ENCODE data around the gene RNF149. TPM values are rescaled to one million over a fixed set of nuclear protein-coding genes. Genes with fewer than 3 reads are reported as not detected.

RNF149 gene
- total and polyA plus RNA-seq, 9 donors: 20.3 to 62.5 (median 45.3) TPM

DNA sequence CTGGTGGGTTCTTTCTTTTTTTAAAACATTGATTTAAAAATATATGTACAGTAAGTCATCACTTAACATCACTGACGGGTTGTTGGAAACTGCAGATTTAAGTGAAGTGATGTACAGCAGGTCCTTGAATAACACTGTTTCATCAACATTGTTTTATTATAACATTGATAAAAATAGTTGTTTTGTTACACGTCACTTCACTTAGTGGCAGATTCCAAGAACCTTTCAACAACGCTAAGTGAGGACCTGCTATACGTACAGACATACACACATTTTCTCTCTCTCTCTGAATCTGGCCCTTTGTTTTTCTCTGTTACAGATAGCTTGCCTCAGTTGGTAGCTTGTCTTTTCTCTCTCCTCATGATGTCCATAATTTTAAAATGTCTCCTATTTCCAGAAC lies 46.4 kb downstream of the RNF149 start:
- Histone ChIP-seq H3K27me3 (no peaks in the 10 kb centered on the region), H3K9me3 (no peaks in the 10 kb centered on the region), H3K4me1 (ENCODE audit: insufficient read depth) (no peaks in the 10 kb centered on the region), H3K36me3 (no peaks in the 10 kb centered on the region), H3K4me3 (no peak overlapping the region), H3K27ac (no peak overlapping the region)
- intact Hi-C loops (cut with DNase I): no loop called here
- TF ChIP-seq, protein P1, sequence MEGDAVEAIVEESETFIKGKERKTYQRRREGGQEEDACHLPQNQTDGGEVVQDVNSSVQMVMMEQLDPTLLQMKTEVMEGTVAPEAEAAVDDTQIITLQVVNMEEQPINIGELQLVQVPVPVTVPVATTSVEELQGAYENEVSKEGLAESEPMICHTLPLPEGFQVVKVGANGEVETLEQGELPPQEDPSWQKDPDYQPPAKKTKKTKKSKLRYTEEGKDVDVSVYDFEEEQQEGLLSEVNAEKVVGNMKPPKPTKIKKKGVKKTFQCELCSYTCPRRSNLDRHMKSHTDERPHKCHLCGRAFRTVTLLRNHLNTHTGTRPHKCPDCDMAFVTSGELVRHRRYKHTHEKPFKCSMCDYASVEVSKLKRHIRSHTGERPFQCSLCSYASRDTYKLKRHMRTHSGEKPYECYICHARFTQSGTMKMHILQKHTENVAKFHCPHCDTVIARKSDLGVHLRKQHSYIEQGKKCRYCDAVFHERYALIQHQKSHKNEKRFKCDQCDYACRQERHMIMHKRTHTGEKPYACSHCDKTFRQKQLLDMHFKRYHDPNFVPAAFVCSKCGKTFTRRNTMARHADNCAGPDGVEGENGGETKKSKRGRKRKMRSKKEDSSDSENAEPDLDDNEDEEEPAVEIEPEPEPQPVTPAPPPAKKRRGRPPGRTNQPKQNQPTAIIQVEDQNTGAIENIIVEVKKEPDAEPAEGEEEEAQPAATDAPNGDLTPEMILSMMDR (IDR thresholded peaks at IDR 0.05): no peak
- TF ChIP-seq EP300 (IDR thresholded peaks at IDR 0.05) (no peak), POLR2A (IDR thresholded peaks at IDR 0.05) (no peak)
- no peak for DNase-seq
- WGBS, 3 donors: 89 to 94% (median 92%) methylated on average over 4 of the region's 4 CpGs

DNA sequence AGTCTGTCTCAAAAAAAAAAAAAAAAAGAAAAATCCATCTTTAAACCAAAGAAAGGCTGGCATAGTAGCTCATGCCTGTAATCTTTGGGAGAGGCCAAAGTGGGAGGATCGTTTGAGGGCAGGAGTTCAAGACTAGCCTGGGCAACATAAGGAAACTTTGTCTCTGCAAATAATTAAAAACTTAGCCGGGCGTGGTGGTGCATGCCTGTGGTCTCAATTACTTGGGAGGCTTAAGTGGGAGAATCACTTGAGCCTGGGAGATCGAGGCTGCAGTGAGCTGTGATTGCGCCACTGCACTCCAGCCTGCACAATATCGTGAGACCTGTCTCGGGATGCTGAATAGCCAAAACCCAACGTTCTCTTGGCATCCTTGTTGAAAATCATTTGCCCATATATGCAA lies 49.7 kb downstream of the RNF149 start:
- intact Hi-C loops (cut with DNase I): no loop called here
- Histone ChIP-seq H3K27ac (no peak overlapping the region), H3K36me3 (no peaks in the 10 kb centered on the region), H3K9me3 (no peaks in the 10 kb centered on the region), H3K4me3 (no peak overlapping the region), H3K4me1 (ENCODE audit: insufficient read depth) (peaks cover 8% of the 10 kb centered on the region), H3K27me3 (no peaks in the 10 kb centered on the region)
- 94 to 97% (median 95%) methylated on average over 8 of the region's 8 CpGs for WGBS, 3 donors
- no peak for DNase-seq
- TF ChIP-seq EP300 (IDR thresholded peaks at IDR 0.05) (no peak), POLR2A (IDR thresholded peaks at IDR 0.05) (no peak)
- TF ChIP-seq, protein P1 (IDR thresholded peaks at IDR 0.05): no peak

DNA sequence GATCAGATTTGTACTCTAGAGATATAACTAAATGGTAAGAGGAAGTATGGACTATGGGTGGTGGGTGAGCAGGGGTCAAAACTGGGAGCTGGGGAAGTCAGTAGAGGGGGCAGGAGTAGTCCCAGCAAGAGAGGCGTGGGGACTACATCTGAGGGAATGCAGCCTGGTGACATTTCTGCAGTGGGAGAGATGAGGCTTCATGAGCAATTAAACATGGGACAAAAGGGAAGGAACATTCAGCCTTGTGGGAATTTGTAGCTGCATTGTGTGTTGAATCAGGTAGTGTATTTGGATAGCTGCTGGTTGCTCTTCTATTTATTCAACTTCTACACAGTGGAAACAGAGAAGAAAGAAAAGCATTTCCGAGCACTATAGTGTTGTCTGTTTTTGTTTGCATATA lies 52.2 kb downstream of the RNF149 start:
- intact Hi-C loops (cut with DNase I): loop anchor here in 1 of 4 donors (1.0 kb wide), 1 partner anchor 49 kb away; no protein-coding TSS in a partner anchor
- Histone ChIP-seq H3K4me1 (ENCODE audit: insufficient read depth) (peaks cover 11% of the 10 kb centered on the region), H3K27ac (no peak overlapping the region), H3K36me3 (no peaks in the 10 kb centered on the region), H3K4me3 (no peak overlapping the region), H3K27me3 (no peaks in the 10 kb centered on the region), H3K9me3 (no peaks in the 10 kb centered on the region)
- TF ChIP-seq, protein P1 (IDR thresholded peaks at IDR 0.05): no peak
- TF ChIP-seq EP300 (IDR thresholded peaks at IDR 0.05): no peak
- TF ChIP-seq POLR2A (IDR thresholded peaks at IDR 0.05): no peak
- WGBS, 3 donors: 94 to 98% (median 96%) methylated on average over 2 of the region's 2 CpGs
- DNase-seq: no peak

DNA sequence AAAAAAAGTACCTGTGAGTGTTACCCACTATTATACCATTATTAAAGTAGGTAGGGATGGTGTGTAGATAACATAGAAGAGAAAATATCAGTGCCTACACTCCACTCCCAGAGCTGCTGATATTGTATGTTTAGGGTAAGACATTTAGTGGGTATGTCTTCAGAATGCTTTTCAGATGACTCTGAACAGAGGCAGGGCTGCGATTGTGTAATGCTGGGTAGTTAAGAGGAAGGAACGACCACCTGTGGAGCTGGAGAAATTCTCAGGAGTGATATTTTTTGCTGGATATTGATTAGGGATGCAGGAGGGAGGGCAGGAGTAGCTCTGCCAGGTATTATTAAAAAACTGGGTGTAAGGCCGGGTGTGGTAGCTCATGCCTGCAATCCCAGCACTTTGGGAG lies 53.0 kb downstream of the RNF149 start:
- Histone ChIP-seq H3K9me3 (no peaks in the 10 kb centered on the region), H3K4me1 (ENCODE audit: insufficient read depth) (peaks cover 11% of the 10 kb centered on the region), H3K36me3 (no peaks in the 10 kb centered on the region), H3K27me3 (no peaks in the 10 kb centered on the region), H3K27ac (no peak overlapping the region), H3K4me3 (no peak overlapping the region)
- intact Hi-C loops (cut with DNase I): no loop called here
- no peak for DNase-seq
- WGBS, 3 donors: 87 to 91% (median 90%) methylated on average over 3 of the region's 3 CpGs
- TF ChIP-seq EP300 (IDR thresholded peaks at IDR 0.05) (no peak), POLR2A (IDR thresholded peaks at IDR 0.05) (no peak)
- TF ChIP-seq, protein P1 (IDR thresholded peaks at IDR 0.05): no peak

All from ovary (tissue), 9 donors.